ENCODE results near the gene SCN8A.

SCN8A gene

GRCh38 chr12:51722431-51722830, 131.4 kb downstream of the SCN8A start:
- DNase-seq = no peak

GRCh38 chr12:51726161-51726560, 135.1 kb downstream of the SCN8A start:
- DNase-seq = no peak

- DNase-seq = no peak
Measured at GRCh38 chr12:51726931-51727330, 135.9 kb downstream of the SCN8A start.

GRCh38 chr12:51729331-51729730, 138.3 kb downstream of the SCN8A start:
- no peak for DNase-seq

- no peak for DNase-seq
Measured at GRCh38 chr12:51730745-51731144, 139.7 kb downstream of the SCN8A start.

- DNase-seq = no peak
Measured at GRCh38 chr12:51740536-51740935, 149.5 kb downstream of the SCN8A start.

- DNase-seq = no peak
Measured at GRCh38 chr12:51744235-51744634, 153.2 kb downstream of the SCN8A start.

GRCh38 chr12:51744957-51745356, 153.9 kb downstream of the SCN8A start:
- no peak for DNase-seq

- no peak for DNase-seq
Measured at GRCh38 chr12:51746416-51746815, 155.4 kb downstream of the SCN8A start.

- no peak for DNase-seq
Measured at GRCh38 chr12:51748235-51748634, 157.2 kb downstream of the SCN8A start.

- no peak for DNase-seq
Measured at GRCh38 chr12:51749206-51749985, 158.4 kb downstream of the SCN8A start.

- no peak for DNase-seq
Measured at GRCh38 chr12:51749986-51750317, 158.9 kb downstream of the SCN8A start.

GRCh38 chr12:51751661-51752060, 160.6 kb downstream of the SCN8A start:
- DNase-seq = no peak

- no peak for DNase-seq
Measured at GRCh38 chr12:51752234-51752889, 161.3 kb downstream of the SCN8A start.

- DNase-seq = no peak
Measured at GRCh38 chr12:51753980-51754675, 163.1 kb downstream of the SCN8A start.

- no peak for DNase-seq
Measured at GRCh38 chr12:51755251-51755650, 164.2 kb downstream of the SCN8A start.

- DNase-seq = no peak
Measured at GRCh38 chr12:51759175-51759574, 168.1 kb downstream of the SCN8A start.

GRCh38 chr12:51759695-51760094, 168.7 kb downstream of the SCN8A start:
- DNase-seq = no peak

- DNase-seq = no peak
Measured at GRCh38 chr12:51760231-51760630, 169.2 kb downstream of the SCN8A start.

GRCh38 chr12:51763743-51764142, 172.7 kb downstream of the SCN8A start:
- DNase-seq = no peak

GRCh38 chr12:51766067-51766676, 175.1 kb downstream of the SCN8A start:
- no peak for DNase-seq

- DNase-seq = no peak
Measured at GRCh38 chr12:51771008-51771407, 180.0 kb downstream of the SCN8A start.

- no peak for DNase-seq
Measured at GRCh38 chr12:51773145-51773869, 182.3 kb downstream of the SCN8A start.

All from cortex of kidney (tissue), 1 donor.